GM12878 (cell line): ENCODE measurements around the gene ANKRD13A.

Experiments used
- BCL3 ChIP-seq: IDR thresholded peaks from 2 replicates; pipeline ENCODE4 v1.6.1; 2011; ENCODE audit warnings: borderline replicate concordance, low read depth, mild to moderate bottlenecking, moderate library complexity, low read length; ENCODE audit not compliant: insufficient read depth, poor library complexity, severe bottlenecking
- FOXM1 ChIP-seq: IDR thresholded peaks from 2 replicates; pipeline ENCODE4 v1.6.1; 2012; ENCODE audit warnings: low read depth, mild to moderate bottlenecking, inconsistent platforms, low read length, moderate library complexity
- HSF1 ChIP-seq: fragments of 150-350 bp; IDR thresholded peaks from 2 replicates; pipeline ENCODE4 v1.6.1; 2014; ENCODE audit warnings: mild to moderate bottlenecking, low read depth, low read length
- KDM1A ChIP-seq: fragments of 200-600 bp; sonication (generic); IDR thresholded peaks from 2 replicates; pipeline ENCODE4 v1.6.1; 2016; ENCODE audit warnings: borderline replicate concordance
- TAF1 ChIP-seq: IDR thresholded peaks from 2 replicates; pipeline ENCODE4 v1.6.1; 2011; ENCODE audit warnings: mild to moderate bottlenecking, low read depth, low read length, borderline replicate concordance
- TF ChIP-seq, protein P1 (sequence below): IDR thresholded peaks from 2 replicates; pipeline ENCODE4 v1.6.1; 2012; ENCODE audit warnings: mild to moderate bottlenecking, low read depth, low read length

DNA sequence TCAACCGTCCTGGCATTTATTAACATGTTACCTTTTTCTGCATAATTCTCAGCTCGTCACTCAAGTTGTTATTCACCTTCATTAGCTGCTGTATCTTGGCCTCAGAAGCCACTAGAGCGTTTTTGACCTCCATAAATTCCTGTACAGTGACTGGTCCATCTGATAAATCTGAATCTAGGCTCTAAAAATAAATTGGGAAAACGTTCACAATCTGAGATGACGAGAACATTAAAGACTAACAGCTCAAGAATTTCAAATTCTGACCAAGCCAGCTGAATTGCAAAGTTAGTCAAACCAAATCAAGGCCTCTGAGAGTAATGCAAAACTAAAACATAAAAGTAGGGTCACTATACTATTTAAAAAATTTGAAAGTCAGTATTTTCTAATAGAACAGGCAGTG is 48.1 kb upstream of the ANKRD13A start:
- TF ChIP-seq TAF1 (no peak), KDM1A (no peak), FOXM1 (no peak), BCL3 (no peak), HSF1 (no peak)
- TF ChIP-seq, protein P1, sequence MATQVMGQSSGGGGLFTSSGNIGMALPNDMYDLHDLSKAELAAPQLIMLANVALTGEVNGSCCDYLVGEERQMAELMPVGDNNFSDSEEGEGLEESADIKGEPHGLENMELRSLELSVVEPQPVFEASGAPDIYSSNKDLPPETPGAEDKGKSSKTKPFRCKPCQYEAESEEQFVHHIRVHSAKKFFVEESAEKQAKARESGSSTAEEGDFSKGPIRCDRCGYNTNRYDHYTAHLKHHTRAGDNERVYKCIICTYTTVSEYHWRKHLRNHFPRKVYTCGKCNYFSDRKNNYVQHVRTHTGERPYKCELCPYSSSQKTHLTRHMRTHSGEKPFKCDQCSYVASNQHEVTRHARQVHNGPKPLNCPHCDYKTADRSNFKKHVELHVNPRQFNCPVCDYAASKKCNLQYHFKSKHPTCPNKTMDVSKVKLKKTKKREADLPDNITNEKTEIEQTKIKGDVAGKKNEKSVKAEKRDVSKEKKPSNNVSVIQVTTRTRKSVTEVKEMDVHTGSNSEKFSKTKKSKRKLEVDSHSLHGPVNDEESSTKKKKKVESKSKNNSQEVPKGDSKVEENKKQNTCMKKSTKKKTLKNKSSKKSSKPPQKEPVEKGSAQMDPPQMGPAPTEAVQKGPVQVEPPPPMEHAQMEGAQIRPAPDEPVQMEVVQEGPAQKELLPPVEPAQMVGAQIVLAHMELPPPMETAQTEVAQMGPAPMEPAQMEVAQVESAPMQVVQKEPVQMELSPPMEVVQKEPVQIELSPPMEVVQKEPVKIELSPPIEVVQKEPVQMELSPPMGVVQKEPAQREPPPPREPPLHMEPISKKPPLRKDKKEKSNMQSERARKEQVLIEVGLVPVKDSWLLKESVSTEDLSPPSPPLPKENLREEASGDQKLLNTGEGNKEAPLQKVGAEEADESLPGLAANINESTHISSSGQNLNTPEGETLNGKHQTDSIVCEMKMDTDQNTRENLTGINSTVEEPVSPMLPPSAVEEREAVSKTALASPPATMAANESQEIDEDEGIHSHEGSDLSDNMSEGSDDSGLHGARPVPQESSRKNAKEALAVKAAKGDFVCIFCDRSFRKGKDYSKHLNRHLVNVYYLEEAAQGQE: no peak
